ENCODE data around the gene CHRNB1. TPM values are rescaled to one million over a fixed set of nuclear protein-coding genes. Genes with fewer than 3 reads are reported as not detected.

Gene CHRNB1
- total RNA-seq, 1 donor from 2014 or later, result 9.9 TPM

- peak within 1 kb of the TSS; percentile 92 for H3K27ac Mint-ChIP-seq (ENCODE audit: unreplicated experiment)
- no peaks in the 10 kb centered on the region for H3K27me3 Mint-ChIP-seq (ENCODE audit: low read depth)
- H3K4me1 Mint-ChIP-seq, result peaks cover 43% of the 10 kb centered on the region
- peaks cover 5% of the 10 kb centered on the region for H3K36me3 Mint-ChIP-seq (ENCODE audit: low read depth)
- DNase-seq (ENCODE audit: low read depth, low spot score), result peak; percentile 94
- TF ChIP-seq, protein P1, sequence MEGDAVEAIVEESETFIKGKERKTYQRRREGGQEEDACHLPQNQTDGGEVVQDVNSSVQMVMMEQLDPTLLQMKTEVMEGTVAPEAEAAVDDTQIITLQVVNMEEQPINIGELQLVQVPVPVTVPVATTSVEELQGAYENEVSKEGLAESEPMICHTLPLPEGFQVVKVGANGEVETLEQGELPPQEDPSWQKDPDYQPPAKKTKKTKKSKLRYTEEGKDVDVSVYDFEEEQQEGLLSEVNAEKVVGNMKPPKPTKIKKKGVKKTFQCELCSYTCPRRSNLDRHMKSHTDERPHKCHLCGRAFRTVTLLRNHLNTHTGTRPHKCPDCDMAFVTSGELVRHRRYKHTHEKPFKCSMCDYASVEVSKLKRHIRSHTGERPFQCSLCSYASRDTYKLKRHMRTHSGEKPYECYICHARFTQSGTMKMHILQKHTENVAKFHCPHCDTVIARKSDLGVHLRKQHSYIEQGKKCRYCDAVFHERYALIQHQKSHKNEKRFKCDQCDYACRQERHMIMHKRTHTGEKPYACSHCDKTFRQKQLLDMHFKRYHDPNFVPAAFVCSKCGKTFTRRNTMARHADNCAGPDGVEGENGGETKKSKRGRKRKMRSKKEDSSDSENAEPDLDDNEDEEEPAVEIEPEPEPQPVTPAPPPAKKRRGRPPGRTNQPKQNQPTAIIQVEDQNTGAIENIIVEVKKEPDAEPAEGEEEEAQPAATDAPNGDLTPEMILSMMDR (conservative IDR thresholded peaks at IDR 0.05), result peak; percentile 19
- peak within 1 kb of the TSS; percentile 97 for H3K4me3 Mint-ChIP-seq
- H3K9me3 Mint-ChIP-seq, result no peaks in the 10 kb centered on the region
Measured at GRCh38 chr17:7403977-7404736, 40.7 kb upstream of the CHRNB1 start, which contains the start of gene TMEM256. TSS of gene TMEM256 (minus strand) at chr17:7404097. CDS start at chr17:7404084, 13 bp downstream.

DNA sequence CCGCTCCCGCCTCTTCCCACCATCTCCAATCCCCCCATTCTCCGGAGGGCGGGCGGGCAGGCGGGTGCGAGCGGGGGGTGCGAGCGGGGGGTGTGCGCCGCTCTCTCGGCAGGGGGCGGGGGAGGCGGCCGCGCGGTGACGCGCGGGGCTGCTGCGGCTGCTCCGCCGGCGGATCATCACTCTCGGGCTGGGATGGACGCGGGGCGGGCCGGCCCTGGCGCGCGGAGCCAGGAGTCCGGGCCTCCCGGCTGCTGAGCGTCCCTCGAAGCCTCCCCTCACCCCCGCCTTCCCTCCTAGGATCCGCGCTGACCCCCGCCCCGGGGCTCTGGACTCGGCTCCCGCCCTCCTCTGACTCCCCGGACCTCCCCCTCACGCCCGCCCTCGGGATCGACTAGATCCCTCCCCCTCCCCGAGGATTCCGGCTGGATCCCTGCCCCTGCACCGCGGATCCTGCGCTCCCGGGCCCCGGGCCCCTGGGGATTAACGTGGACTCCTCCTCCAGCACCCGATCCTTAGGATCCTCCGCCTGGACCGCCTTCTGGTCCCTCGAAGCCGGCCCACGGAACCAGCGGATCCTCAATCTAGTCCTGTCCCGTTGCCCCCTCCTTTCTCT, 40.0 kb upstream of the CHRNB1 start:
- Mint-ChIP-seq H3K27ac (ENCODE audit: unreplicated experiment) (peak overlapping the region; percentile 91), H3K4me1 (peaks cover 39% of the 10 kb centered on the region)

DNA sequence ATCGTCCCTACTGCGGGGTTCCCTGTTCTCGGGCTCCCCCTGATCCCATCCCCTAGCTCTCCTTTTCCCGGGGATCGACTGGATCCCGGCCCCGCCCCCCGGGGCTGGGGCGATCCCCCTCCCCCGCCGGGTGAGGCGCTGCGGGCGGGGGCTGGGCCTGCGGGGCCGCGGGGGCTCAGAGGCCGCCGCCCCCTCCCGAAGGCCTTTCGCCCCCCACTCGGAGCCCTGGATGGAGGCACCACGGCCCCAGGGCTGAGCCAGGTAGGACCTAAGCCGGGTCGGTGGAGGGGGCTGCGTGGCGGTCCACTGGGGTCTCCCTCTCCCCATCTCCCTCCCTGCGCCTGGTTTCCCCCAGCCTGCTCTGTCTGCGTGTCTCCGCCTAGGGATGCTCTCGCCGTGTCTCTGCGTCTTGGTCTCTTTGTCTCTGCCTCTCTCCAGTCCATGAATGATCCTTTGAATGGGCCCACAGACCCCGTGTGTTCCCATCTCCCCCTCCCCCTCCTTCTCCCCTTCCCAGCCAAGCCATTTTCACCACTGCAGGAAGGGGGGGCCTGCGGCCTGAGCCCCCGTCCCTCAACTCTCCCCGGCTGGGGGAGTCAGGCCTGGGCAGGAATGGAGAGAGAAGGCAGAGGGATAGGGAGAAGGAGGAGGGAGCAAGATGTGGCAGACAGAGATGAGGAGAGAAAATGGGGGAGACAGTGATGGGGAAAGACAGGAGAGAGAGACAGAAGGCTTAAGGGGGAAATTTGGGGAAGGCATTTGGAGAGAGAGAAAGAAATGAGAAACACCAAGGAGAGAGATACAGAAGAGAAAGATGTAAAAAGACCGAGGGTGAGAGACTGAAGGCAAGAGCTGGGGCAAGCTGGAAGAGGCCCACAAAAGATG, 39.3 kb upstream of the CHRNB1 start:
- H3K9me3 Mint-ChIP-seq, result no peaks in the 10 kb centered on the region
- DNase-seq (ENCODE audit: low read depth, low spot score), result peak; percentile 16
- H3K4me1 Mint-ChIP-seq, result peaks cover 38% of the 10 kb centered on the region
- no peaks in the 10 kb centered on the region for H3K27me3 Mint-ChIP-seq (ENCODE audit: low read depth)
- TF ChIP-seq, protein P1 (conservative IDR thresholded peaks at IDR 0.05), result no peak
- peaks cover 17% of the 10 kb centered on the region for H3K36me3 Mint-ChIP-seq (ENCODE audit: low read depth)
- H3K27ac Mint-ChIP-seq (ENCODE audit: unreplicated experiment), result peak overlapping the region; percentile 96
- peak overlapping the region; percentile 94 for H3K4me3 Mint-ChIP-seq

More for the DNA sequence above, 40.0 kb upstream of the CHRNB1 start:
- DNase-seq (ENCODE audit: low read depth, low spot score), result no peak
- H3K9me3 Mint-ChIP-seq, result no peaks in the 10 kb centered on the region
- H3K4me3 Mint-ChIP-seq, result peak overlapping the region; percentile 97
- peaks cover 11% of the 10 kb centered on the region for H3K36me3 Mint-ChIP-seq (ENCODE audit: low read depth)
- no peaks in the 10 kb centered on the region for H3K27me3 Mint-ChIP-seq (ENCODE audit: low read depth)
- TF ChIP-seq, protein P1 (conservative IDR thresholded peaks at IDR 0.05), result peak; percentile 12

GRCh38 chr17:7406235-7406825, 38.5 kb upstream of the CHRNB1 start:
- Mint-ChIP-seq H3K4me1 (peaks cover 38% of the 10 kb centered on the region), H3K27me3 (ENCODE audit: low read depth) (no peaks in the 10 kb centered on the region), H3K27ac (ENCODE audit: unreplicated experiment) (no peak overlapping the region), H3K9me3 (no peaks in the 10 kb centered on the region), H3K36me3 (ENCODE audit: low read depth) (peaks cover 17% of the 10 kb centered on the region), H3K4me3 (peak overlapping the region; percentile 94)
- TF ChIP-seq, protein P1 (conservative IDR thresholded peaks at IDR 0.05), result no peak
- DNase-seq (ENCODE audit: low read depth, low spot score), result no peak

- H3K36me3 Mint-ChIP-seq (ENCODE audit: low read depth), result peaks cover 14% of the 10 kb centered on the region
- DNase-seq (ENCODE audit: low read depth, low spot score), result no peak
- peak overlapping the region; percentile 74 for H3K4me3 Mint-ChIP-seq
- H3K27ac Mint-ChIP-seq (ENCODE audit: unreplicated experiment), result peak overlapping the region; percentile 67
- H3K4me1 Mint-ChIP-seq, result peaks cover 34% of the 10 kb centered on the region
- H3K27me3 Mint-ChIP-seq (ENCODE audit: low read depth), result no peaks in the 10 kb centered on the region
- H3K9me3 Mint-ChIP-seq, result no peaks in the 10 kb centered on the region
- TF ChIP-seq, protein P1 (conservative IDR thresholded peaks at IDR 0.05), result no peak
Measured at GRCh38 chr17:7407082-7407481, 37.8 kb upstream of the CHRNB1 start.

Data from neural crest cell (in vitro differentiated cells).